K562 (cell line): ENCODE measurements around the gene SPEF1. TPM values are rescaled to one million over a fixed set of nuclear protein-coding genes. Genes with fewer than 3 reads are reported as not detected.

Source experiments
- ATF1 ChIP-seq, 2 experiments: fragments of 450-650 bp in 1 of 2; IDR thresholded peaks; 2 replicates each; pipeline ENCODE4 v1.6.1; 2016; ENCODE audit warnings: missing compliant biosample characterization in 1 of 2, missing genetic modification characterization in 1 of 2
- C11orf30 ChIP-seq: fragments of 450-650 bp; IDR thresholded peaks from 2 replicates; pipeline ENCODE4 v1.6.1; 2016; ENCODE audit warnings: low read depth, mild to moderate bottlenecking
- CBX2 ChIP-seq: fragments of 200-600 bp; sonication (generic); IDR thresholded peaks from one replicate; pipeline ENCODE4 v1.6.1; 2012; ENCODE audit warnings: mild to moderate bottlenecking, low read length, inconsistent platforms; ENCODE audit not compliant: insufficient read depth, poor library complexity, severe bottlenecking
- CREBBP ChIP-seq: IDR thresholded peaks from one replicate; pipeline ENCODE4 v1.6.1; 2012; ENCODE audit warnings: low read depth, mild to moderate bottlenecking, control low read depth, inconsistent platforms, low read length
- E2F3 ChIP-seq: fragments of 250-450 bp; sonication (Bioruptor Pico); IDR thresholded peaks from 2 replicates; pipeline ENCODE4 v1.4.0; 2020; ENCODE audit warnings: mild to moderate bottlenecking
- EZH2 ChIP-seq: IDR thresholded peaks from 2 replicates; pipeline ENCODE4 v1.6.1; 2012; ENCODE audit warnings: low read depth, mild to moderate bottlenecking, inconsistent platforms, low read length, borderline replicate concordance
- GABPB1 ChIP-seq: sonication (generic); formaldehyde crosslinking; IDR thresholded peaks from 2 replicates; pipeline ENCODE4 v1.8.0; 2022; ENCODE audit warnings: mild to moderate bottlenecking, missing genetic modification reagents
- KHSRP ChIP-seq: fragments of 450-650 bp; IDR thresholded peaks from 2 replicates; pipeline ENCODE4 v1.6.1; 2017
- MBD2 ChIP-seq: sonication (generic); IDR thresholded peaks from 2 replicates; pipeline ENCODE4 v1.6.1; 2016; ENCODE audit warnings: low read depth, borderline replicate concordance
- MIER1 ChIP-seq: fragments of 450-650 bp; IDR thresholded peaks from 2 replicates; pipeline ENCODE4 v1.6.1; 2016; ENCODE audit warnings: antibody characterized with exemption, mild to moderate bottlenecking, low read depth
- NCOA6 ChIP-seq: fragments of 450-650 bp; IDR thresholded peaks from 2 replicates; pipeline ENCODE4 v1.6.1; 2017; ENCODE audit warnings: mild to moderate bottlenecking
- NR4A1 ChIP-seq, 2 experiments: fragments of 250-450 bp in 1 of 2; fragments of 450-650 bp in 1 of 2; sonication (Bioruptor Pico) in 1 of 2; IDR thresholded peaks; 2 replicates each; pipeline versions ENCODE4 v1.4.0 to v1.6.1; 2016 to 2020; ENCODE audit warnings: mild to moderate bottlenecking in 2 of 2, missing compliant biosample characterization in 1 of 2, missing genetic modification characterization in 1 of 2, moderate library complexity in 1 of 2
- PCBP2 ChIP-seq: fragments of 200-400 bp; formaldehyde crosslinking; IDR thresholded peaks from 2 replicates; pipeline ENCODE4 v1.6.1; 2018; ENCODE audit warnings: low read length, low read depth, mild to moderate bottlenecking, moderate library complexity; ENCODE audit not compliant: poor library complexity, severe bottlenecking
- POLR2A ChIP-seq: fragments of 450-650 bp; conservative IDR thresholded peaks from 2 replicates; pipeline ENCODE4 v1.6.1; 2016
- PRMT5 ChIP-seq: sonication (generic); formaldehyde crosslinking; IDR thresholded peaks from 2 replicates; pipeline ENCODE4 v1.5.0; 2020; ENCODE audit warnings: missing genetic modification reagents
- RBBP5 ChIP-seq: fragments of 200-600 bp; sonication (generic); IDR thresholded peaks from 2 replicates; pipeline ENCODE4 v1.6.1; 2012; ENCODE audit warnings: borderline replicate concordance, mild to moderate bottlenecking, low read length, control low read depth, inconsistent platforms; ENCODE audit not compliant: insufficient read depth, poor library complexity, severe bottlenecking
- RHOXF2B ChIP-seq: fragments of 250-450 bp; sonication (Bioruptor Pico); conservative IDR thresholded peaks from 2 replicates; pipeline ENCODE4 v1.5.1; 2021
- ZC3H11A ChIP-seq: IDR thresholded peaks from 2 replicates; pipeline ENCODE4 v1.6.1; 2012; ENCODE audit warnings: low read depth, low read length, improper control_type of control experiment
- ZNF12 ChIP-seq: sonication (generic); formaldehyde crosslinking; IDR thresholded peaks from 2 replicates; pipeline ENCODE4 v1.4.0; 2020; ENCODE audit warnings: mild to moderate bottlenecking, missing genetic modification reagents
- ZNF224 ChIP-seq: sonication (generic); formaldehyde crosslinking; IDR thresholded peaks from 2 replicates; pipeline ENCODE4 v1.8.0; 2022; ENCODE audit warnings: mild to moderate bottlenecking, missing genetic modification reagents
- ZNF584 ChIP-seq: fragments of 200-800 bp; sonication (Bioruptor generic); IDR thresholded peaks from 2 replicates; pipeline ENCODE4 v1.6.1; 2016; ENCODE audit warnings: low read depth, mild to moderate bottlenecking, missing genetic modification characterization, missing compliant biosample characterization
- ZNF780A ChIP-seq: fragments of 250-450 bp; sonication (Bioruptor Pico); IDR thresholded peaks from 2 replicates; pipeline ENCODE4 v1.5.0; 2021; ENCODE audit warnings: mild to moderate bottlenecking
- polyA plus RNA-seq, 8 experiments: library from polyadenylated mRNA; depleted of rRNA in 4 of 8; stranded (reverse) in 5 of 8; unstranded in 3 of 8; fragments of >200 nt; fragmentation: Nextera tagmentation in 2 of 8; fragmentation: Illumina TruSeq in 1 of 8; extraction: Ambion mirVana in 2 of 8; extraction: Trizol in 1 of 8; gene quantifications; 2 replicates each; pipeline versions ENCODE4 v1.2.1 to v1.2.3, GENCODE V29; 2011 to 2014; ENCODE audit warnings: inconsistent platforms in 1 of 8, missing spikeins in 1 of 8
- total RNA-seq, 7 experiments: library from RNA; depleted of rRNA in 6 of 7; stranded (reverse); fragments of >200 nt in 6 of 7; fragmentation: Illumina TruSeq in 2 of 7; extraction: Trizol in 2 of 7; gene quantifications; 2 replicates each; pipeline versions ENCODE4 v1.2.1 to v1.2.3, GENCODE V29; 2011 to 2021; ENCODE audit warnings: low replicate concordance in 1 of 7
- TF ChIP-seq, protein P1 (sequence below): IDR thresholded peaks from 2 replicates; pipeline ENCODE4 v1.6.1; 2014; ENCODE audit warnings: antibody characterized with exemption
- TF ChIP-seq, protein P2 (sequence below): sonication (generic); formaldehyde crosslinking; IDR thresholded peaks from 2 replicates; pipeline ENCODE4 v1.8.0; 2022; ENCODE audit warnings: missing genetic modification reagents, mild to moderate bottlenecking, borderline replicate concordance
- TF ChIP-seq, protein P3 (sequence below): IDR thresholded peaks from 2 replicates; pipeline ENCODE4 v1.6.1; 2011; ENCODE audit warnings: borderline replicate concordance, low read depth, mild to moderate bottlenecking, moderate library complexity, low read length; ENCODE audit not compliant: insufficient read depth, poor library complexity, severe bottlenecking

SPEF1 gene
- total and polyA plus RNA-seq, 9 of the 15 experiments (the other 6 are each of a cell fraction or from before 2014, with no cell fraction given) = not detected

DNA sequence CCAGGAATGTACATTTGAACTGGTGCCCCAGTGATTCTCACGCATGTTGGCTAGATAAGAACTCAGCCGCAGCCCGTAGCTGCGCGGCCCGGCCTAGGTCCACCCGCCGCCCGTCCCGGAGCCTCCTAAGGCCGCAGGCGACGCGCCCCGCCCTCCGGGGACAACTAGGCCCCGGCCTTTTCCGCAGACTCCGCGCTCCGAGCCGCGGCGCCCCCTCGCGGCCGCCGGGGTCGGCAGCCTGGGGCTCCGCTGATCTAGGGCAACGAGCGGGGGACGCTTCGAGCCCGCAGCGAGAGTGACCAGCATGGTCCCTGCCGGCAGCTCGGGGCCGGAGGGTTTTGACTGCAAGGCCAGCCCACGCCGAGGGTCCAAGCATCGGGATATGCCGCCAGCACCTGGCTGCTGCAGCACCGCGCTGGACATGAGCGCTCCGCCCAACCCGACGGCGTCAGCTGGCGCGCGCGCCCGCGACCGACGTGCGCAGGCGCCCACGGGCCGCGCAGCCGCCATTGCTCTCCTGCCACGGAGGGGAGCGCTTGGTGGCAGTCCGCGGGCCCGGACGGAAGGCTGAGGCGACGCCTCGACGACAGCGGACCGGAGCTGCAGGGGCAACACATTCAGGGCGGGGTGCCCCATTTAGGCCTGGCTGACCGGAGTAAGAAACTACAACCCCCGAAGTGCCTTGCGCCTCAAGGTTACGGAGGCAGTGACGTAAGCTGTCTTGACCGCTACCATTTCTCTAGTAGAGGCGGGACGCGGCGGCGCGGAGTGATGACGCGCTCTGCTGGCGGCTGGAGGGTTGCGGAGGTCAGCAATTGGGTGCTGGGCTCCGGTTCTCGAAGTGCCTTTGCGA lies 39.0 kb upstream of the SPEF1 start, which contains the start of gene AP5S1 (continued):
- peak; percentile 77; the same call in 1 of the 2 replicates for TF ChIP-seq ZNF584 (CRISPR knock-in tag)
- peak; percentile 82; the same call in 1 of the 2 replicates for TF ChIP-seq ZNF224 (CRISPR knock-in tag)
- TF ChIP-seq PCBP2 = peak; percentile 47
- peak; percentile 88 for TF ChIP-seq NCOA6
- no peak for TF ChIP-seq ZNF780A
- TF ChIP-seq KHSRP = peak; percentile 90
- TF ChIP-seq ATF1 (CRISPR knock-in tag; IDR thresholded peaks at IDR 0.05) = peak; percentile 93
- TF ChIP-seq ATF1 (tag; IDR thresholded peaks at IDR 0.05) = peak; percentile 100
- no peak for TF ChIP-seq CREBBP
- TF ChIP-seq, protein P1, sequence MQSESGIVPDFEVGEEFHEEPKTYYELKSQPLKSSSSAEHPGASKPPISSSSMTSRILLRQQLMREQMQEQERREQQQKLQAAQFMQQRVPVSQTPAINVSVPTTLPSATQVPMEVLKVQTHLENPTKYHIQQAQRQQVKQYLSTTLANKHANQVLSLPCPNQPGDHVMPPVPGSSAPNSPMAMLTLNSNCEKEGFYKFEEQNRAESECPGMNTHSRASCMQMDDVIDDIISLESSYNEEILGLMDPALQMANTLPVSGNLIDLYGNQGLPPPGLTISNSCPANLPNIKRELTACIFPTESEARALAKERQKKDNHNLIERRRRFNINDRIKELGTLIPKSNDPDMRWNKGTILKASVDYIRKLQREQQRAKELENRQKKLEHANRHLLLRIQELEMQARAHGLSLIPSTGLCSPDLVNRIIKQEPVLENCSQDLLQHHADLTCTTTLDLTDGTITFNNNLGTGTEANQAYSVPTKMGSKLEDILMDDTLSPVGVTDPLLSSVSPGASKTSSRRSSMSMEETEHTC = no peak
- TF ChIP-seq, protein P2, sequence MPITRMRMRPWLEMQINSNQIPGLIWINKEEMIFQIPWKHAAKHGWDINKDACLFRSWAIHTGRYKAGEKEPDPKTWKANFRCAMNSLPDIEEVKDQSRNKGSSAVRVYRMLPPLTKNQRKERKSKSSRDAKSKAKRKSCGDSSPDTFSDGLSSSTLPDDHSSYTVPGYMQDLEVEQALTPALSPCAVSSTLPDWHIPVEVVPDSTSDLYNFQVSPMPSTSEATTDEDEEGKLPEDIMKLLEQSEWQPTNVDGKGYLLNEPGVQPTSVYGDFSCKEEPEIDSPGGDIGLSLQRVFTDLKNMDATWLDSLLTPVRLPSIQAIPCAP = no peak; the same call in 1 of the 2 replicates
- no peak for TF ChIP-seq RHOXF2B
- no peak for TF ChIP-seq CBX2
- peak; percentile 77; the same call in 1 of the 2 replicates for TF ChIP-seq GABPB1 (CRISPR knock-in tag)
- TF ChIP-seq RBBP5 = peak; percentile 98
- TF ChIP-seq NR4A1 (CRISPR knock-in tag; IDR thresholded peaks at IDR 0.05) = peak; percentile 43; the same call in 1 of the 2 replicates
- TF ChIP-seq NR4A1 (tag; IDR thresholded peaks at IDR 0.05) = no peak
- TF ChIP-seq EZH2 = no peak
- peak; percentile 78 for TF ChIP-seq C11orf30
- peak; percentile 78 for TF ChIP-seq POLR2A
- peak; percentile 49; the same call in 1 of the 2 replicates for TF ChIP-seq E2F3 (CRISPR knock-in tag)
- no peak for TF ChIP-seq ZC3H11A
- TF ChIP-seq PRMT5 (CRISPR knock-in tag) = no peak
- no peak for TF ChIP-seq MIER1
- peak; percentile 69 for TF ChIP-seq MBD2
- peak; percentile 70; the same call in 1 of the 2 replicates for TF ChIP-seq ZNF12
- TF ChIP-seq, protein P3, sequence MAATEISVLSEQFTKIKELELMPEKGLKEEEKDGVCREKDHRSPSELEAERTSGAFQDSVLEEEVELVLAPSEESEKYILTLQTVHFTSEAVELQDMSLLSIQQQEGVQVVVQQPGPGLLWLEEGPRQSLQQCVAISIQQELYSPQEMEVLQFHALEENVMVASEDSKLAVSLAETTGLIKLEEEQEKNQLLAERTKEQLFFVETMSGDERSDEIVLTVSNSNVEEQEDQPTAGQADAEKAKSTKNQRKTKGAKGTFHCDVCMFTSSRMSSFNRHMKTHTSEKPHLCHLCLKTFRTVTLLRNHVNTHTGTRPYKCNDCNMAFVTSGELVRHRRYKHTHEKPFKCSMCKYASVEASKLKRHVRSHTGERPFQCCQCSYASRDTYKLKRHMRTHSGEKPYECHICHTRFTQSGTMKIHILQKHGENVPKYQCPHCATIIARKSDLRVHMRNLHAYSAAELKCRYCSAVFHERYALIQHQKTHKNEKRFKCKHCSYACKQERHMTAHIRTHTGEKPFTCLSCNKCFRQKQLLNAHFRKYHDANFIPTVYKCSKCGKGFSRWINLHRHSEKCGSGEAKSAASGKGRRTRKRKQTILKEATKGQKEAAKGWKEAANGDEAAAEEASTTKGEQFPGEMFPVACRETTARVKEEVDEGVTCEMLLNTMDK = peak; percentile 93
